Adrenal gland (tissue), 5 donors: ENCODE data around the gene SCGB2B2.

Experiments
- POLR2A ChIP-seq, 2 donors: fragments of 450-650 bp; IDR thresholded peaks; one replicate each; pipeline ENCODE4 v1.6.1; 2017; ENCODE audit warnings: antibody characterized with exemption in 2 of 2, mild to moderate bottlenecking in 2 of 2, moderate library complexity in 1 of 2
- TF ChIP-seq, protein P1 (sequence below), 6 experiments: fragments of 450-650 bp in 4 of 6; fragments of 200-600 bp in 2 of 6; sonication (generic) in 1 of 6; IDR thresholded peaks; 1 replicate in 5 of 6; 2 replicates in 1 of 6; pipeline versions ENCODE4 v1.5.1 to v1.8.0; 2016 to 2021; ENCODE audit warnings: antibody characterized with exemption in 6 of 6, mild to moderate bottlenecking in 2 of 6, moderate library complexity in 1 of 6
- donor health status: DM: no; HTN: no; CAD: no.

GRCh38 chr19:34675919-34676318, 1.0 kb downstream of the SCGB2B2 start:
- no peak for TF ChIP-seq POLR2A (IDR thresholded peaks at IDR 0.05)
- TF ChIP-seq, protein P1, sequence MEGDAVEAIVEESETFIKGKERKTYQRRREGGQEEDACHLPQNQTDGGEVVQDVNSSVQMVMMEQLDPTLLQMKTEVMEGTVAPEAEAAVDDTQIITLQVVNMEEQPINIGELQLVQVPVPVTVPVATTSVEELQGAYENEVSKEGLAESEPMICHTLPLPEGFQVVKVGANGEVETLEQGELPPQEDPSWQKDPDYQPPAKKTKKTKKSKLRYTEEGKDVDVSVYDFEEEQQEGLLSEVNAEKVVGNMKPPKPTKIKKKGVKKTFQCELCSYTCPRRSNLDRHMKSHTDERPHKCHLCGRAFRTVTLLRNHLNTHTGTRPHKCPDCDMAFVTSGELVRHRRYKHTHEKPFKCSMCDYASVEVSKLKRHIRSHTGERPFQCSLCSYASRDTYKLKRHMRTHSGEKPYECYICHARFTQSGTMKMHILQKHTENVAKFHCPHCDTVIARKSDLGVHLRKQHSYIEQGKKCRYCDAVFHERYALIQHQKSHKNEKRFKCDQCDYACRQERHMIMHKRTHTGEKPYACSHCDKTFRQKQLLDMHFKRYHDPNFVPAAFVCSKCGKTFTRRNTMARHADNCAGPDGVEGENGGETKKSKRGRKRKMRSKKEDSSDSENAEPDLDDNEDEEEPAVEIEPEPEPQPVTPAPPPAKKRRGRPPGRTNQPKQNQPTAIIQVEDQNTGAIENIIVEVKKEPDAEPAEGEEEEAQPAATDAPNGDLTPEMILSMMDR (IDR thresholded peaks at IDR 0.05), result no peak
